Brain microvascular endothelial cell (primary cell): ENCODE data around the gene PLXNA2.

Experiments
- DNase-seq: peaks from one replicate; pipeline ENCODE4 v3.0.0-alpha.2; 2020
- H3K27ac ChIP-seq: fragments of 250-450 bp; sonication (Bioruptor Pico); 2 replicates; pipeline ENCODE4 v1.5.1; 2020; ENCODE audit warnings: mild to moderate bottlenecking, moderate library complexity
- H3K27me3 ChIP-seq: fragments of 250-450 bp; sonication (Bioruptor Pico); replicated peaks from 2 replicates; pipeline ENCODE4 v1.5.1; 2020; ENCODE audit warnings: mild to moderate bottlenecking
- H3K36me3 ChIP-seq: fragments of 250-450 bp; sonication (Bioruptor Pico); replicated peaks from 2 replicates; pipeline ENCODE4 v1.5.1; 2020; ENCODE audit warnings: mild to moderate bottlenecking
- H3K4me3 ChIP-seq: 2 replicates; pipeline ENCODE4 v1.5.1; 2011; ENCODE audit warnings: low read depth, mild to moderate bottlenecking, control low read depth, low read length, moderate library complexity
- CTCF ChIP-seq: IDR thresholded peaks from 2 replicates; pipeline ENCODE4 v1.5.1; 2011; ENCODE audit warnings: low read depth, mild to moderate bottlenecking, moderate library complexity, low read length, control low read depth, inconsistent platforms; ENCODE audit errors: missing control alignments
- in situ Hi-C: cut with HindIII; loops from 2 replicates; pipeline ENCODE4 v1.10.0; 2017; ENCODE audit warnings: low sequenced_read_pairs, low pct_ligation_motif_present

The PLXNA2 gene

GRCh38 chr1:208002672-208003071 lies 241.5 kb downstream of the PLXNA2 start:
- Histone ChIP-seq H3K4me3 (no peak overlapping the region), H3K27ac (no peak overlapping the region), H3K36me3 (no peaks in the 10 kb centered on the region), H3K27me3 (no peaks in the 10 kb centered on the region)
- TF ChIP-seq CTCF = no peak
- in situ Hi-C loops = no loop called here
- no peak for DNase-seq

- no peak for TF ChIP-seq CTCF
- in situ Hi-C loops = no loop called here
- no peaks in the 10 kb centered on the region for H3K27me3 ChIP-seq
- H3K27ac ChIP-seq = no peak overlapping the region
- H3K36me3 ChIP-seq = no peaks in the 10 kb centered on the region
- DNase-seq = no peak
- no peak overlapping the region for H3K4me3 ChIP-seq
Measured at GRCh38 chr1:208002078-208002477, 242.1 kb downstream of the PLXNA2 start.

- Histone ChIP-seq H3K4me3 (no peak overlapping the region), H3K27ac (no peak overlapping the region), H3K36me3 (no peaks in the 10 kb centered on the region), H3K27me3 (no peaks in the 10 kb centered on the region)
- in situ Hi-C loops = no loop called here
- no peak for DNase-seq
- no peak for TF ChIP-seq CTCF
Measured at GRCh38 chr1:208000504-208000903, 243.7 kb downstream of the PLXNA2 start.

- no peak for TF ChIP-seq CTCF
- Histone ChIP-seq H3K36me3 (no peaks in the 10 kb centered on the region), H3K27ac (no peak overlapping the region), H3K27me3 (no peaks in the 10 kb centered on the region), H3K4me3 (no peak overlapping the region)
- no peak for DNase-seq
- in situ Hi-C loops = no loop called here
Measured at GRCh38 chr1:207999972-208000371, 244.2 kb downstream of the PLXNA2 start.

- no peak overlapping the region for H3K27ac ChIP-seq
- no peak for DNase-seq
- in situ Hi-C loops = no loop called here
Measured at GRCh38 chr1:207999274-207999915, 244.8 kb downstream of the PLXNA2 start.

More at GRCh38 chr1:207999274-207999915, 244.8 kb downstream of the PLXNA2 start:
- no peak for TF ChIP-seq CTCF
- Histone ChIP-seq H3K36me3 (no peaks in the 10 kb centered on the region), H3K27me3 (no peaks in the 10 kb centered on the region), H3K4me3 (no peak overlapping the region)
